Measurements from ENCODE around the gene SLC24A4. TPM values are rescaled to one million over a fixed set of nuclear protein-coding genes. Genes with fewer than 3 reads are reported as not detected.
A peak's percentile ranks its signal among the peaks of the same experiment; 100 is the strongest.

SLC24A4 gene
- total RNA-seq, 1 donor from 2014 or later: 3.6 TPM

GRCh38 chr14:92461891-92462290 lies 138.9 kb downstream of the SLC24A4 start:
- ATAC-seq: no peak
- DNase-seq (ENCODE audit: low spot score): peak; percentile 22
- intact Hi-C loops (cut with DNase I): no loop called here

- DNase-seq (ENCODE audit: low spot score): no peak
- intact Hi-C loops (cut with DNase I): no loop called here
- ATAC-seq: no peak
Observed at GRCh38 chr14:92462568-92462967, 139.6 kb downstream of the SLC24A4 start.

GRCh38 chr14:92463141-92463540 lies 140.2 kb downstream of the SLC24A4 start:
- ATAC-seq (no peak), DNase-seq (ENCODE audit: low spot score) (peak; percentile 31)
- intact Hi-C loops (cut with DNase I): no loop called here

GRCh38 chr14:92464156-92464555 lies 141.2 kb downstream of the SLC24A4 start:
- no peak for ATAC-seq
- intact Hi-C loops (cut with DNase I): no loop called here
- DNase-seq (ENCODE audit: low spot score): peak; percentile 22

GRCh38 chr14:92464716-92465115 lies 141.8 kb downstream of the SLC24A4 start:
- ATAC-seq: no peak
- DNase-seq (ENCODE audit: low spot score): peak; percentile 50
- intact Hi-C loops (cut with DNase I): no loop called here

- intact Hi-C loops (cut with DNase I): no loop called here
- no peak for ATAC-seq
Observed at GRCh38 chr14:92465353-92466055, 142.5 kb downstream of the SLC24A4 start.

GRCh38 chr14:92466059-92466458 lies 143.1 kb downstream of the SLC24A4 start:
- peak; percentile 62 for ATAC-seq
- no peak for DNase-seq (ENCODE audit: low spot score)
- intact Hi-C loops (cut with DNase I): no loop called here

More at GRCh38 chr14:92465353-92466055, 142.5 kb downstream of the SLC24A4 start:
- peak; percentile 34 for DNase-seq (ENCODE audit: low spot score)

- intact Hi-C loops (cut with DNase I): no loop called here
- DNase-seq (ENCODE audit: low spot score): no peak
- ATAC-seq: no peak
Observed at GRCh38 chr14:92469515-92469914, 146.6 kb downstream of the SLC24A4 start.

- ATAC-seq (no peak), DNase-seq (ENCODE audit: low spot score) (no peak)
- intact Hi-C loops (cut with DNase I): no loop called here
Observed at GRCh38 chr14:92470215-92470614, 147.2 kb downstream of the SLC24A4 start.

- no peak for DNase-seq (ENCODE audit: low spot score)
- no peak for ATAC-seq
- intact Hi-C loops (cut with DNase I): loop anchor here (1.0 kb wide), 1 partner anchor 88 kb away; no protein-coding TSS in a partner anchor
Observed at GRCh38 chr14:92470811-92471210, 147.8 kb downstream of the SLC24A4 start.

GRCh38 chr14:92471919-92472318 lies 149.0 kb downstream of the SLC24A4 start:
- DNase-seq (ENCODE audit: low spot score) (no peak), ATAC-seq (no peak)
- intact Hi-C loops (cut with DNase I): loop anchor here (1.0 kb wide), 1 partner anchor 87 kb away; no protein-coding TSS in a partner anchor

GRCh38 chr14:92472860-92473259 lies 149.9 kb downstream of the SLC24A4 start:
- no peak for DNase-seq (ENCODE audit: low spot score)
- intact Hi-C loops (cut with DNase I): no loop called here
- ATAC-seq: no peak

GRCh38 chr14:92473261-92473968 lies 150.4 kb downstream of the SLC24A4 start:
- intact Hi-C loops (cut with DNase I): no loop called here
- ATAC-seq: peak; percentile 95
- peak; percentile 77 for DNase-seq (ENCODE audit: low spot score)

GRCh38 chr14:92473969-92474535 lies 151.1 kb downstream of the SLC24A4 start:
- DNase-seq (ENCODE audit: low spot score) (peak; percentile 46), ATAC-seq (no peak)
- intact Hi-C loops (cut with DNase I): no loop called here

GRCh38 chr14:92475037-92475436 lies 152.1 kb downstream of the SLC24A4 start:
- intact Hi-C loops (cut with DNase I): no loop called here
- ATAC-seq (no peak), DNase-seq (ENCODE audit: low spot score) (no peak)

- intact Hi-C loops (cut with DNase I): no loop called here
- peak; percentile 81 for ATAC-seq
Observed at GRCh38 chr14:92475451-92476187, 152.7 kb downstream of the SLC24A4 start.

GRCh38 chr14:92480856-92481255 lies 157.9 kb downstream of the SLC24A4 start:
- DNase-seq (ENCODE audit: low spot score) (peak; percentile 6), ATAC-seq (no peak)
- intact Hi-C loops (cut with DNase I): no loop called here

More at GRCh38 chr14:92475451-92476187, 152.7 kb downstream of the SLC24A4 start:
- no peak for DNase-seq (ENCODE audit: low spot score)

- DNase-seq (ENCODE audit: low spot score): peak; percentile 45
- intact Hi-C loops (cut with DNase I): no loop called here
- peak; percentile 79 for ATAC-seq
Observed at GRCh38 chr14:92481386-92481785, 158.4 kb downstream of the SLC24A4 start.

GRCh38 chr14:92481811-92482555 lies 159.0 kb downstream of the SLC24A4 start:
- intact Hi-C loops (cut with DNase I): no loop called here
- DNase-seq (ENCODE audit: low spot score) (peak; percentile 37), ATAC-seq (peak; percentile 38)

All from sciatic nerve (tissue), 2 donors.